Tibial artery (tissue), 4 donors: ENCODE results near the gene MRPL18.

Experiments used
- DNase-seq, 2 donors: peaks; one replicate each; pipeline ENCODE4 v3.0.0-alpha.2; 2019
- H3K27ac ChIP-seq, 2 donors: fragments of 200-600 bp; sonication (generic) in 1 of 2; 1 replicate in 1 of 2; 2 replicates in 1 of 2; pipeline ENCODE4 v1.5.1; 2018 to 2019; ENCODE audit warnings: mild to moderate bottlenecking in 1 of 2
- H3K27me3 ChIP-seq, 2 donors: fragments of 200-600 bp; sonication (generic) in 1 of 2; one replicate each; pipeline versions ENCODE4 v1.5.1 to v1.6.0; 2016 to 2019
- H3K36me3 ChIP-seq, 3 donors: fragments of 200-600 bp; sonication (generic) in 2 of 3; one replicate each; pipeline ENCODE4 v1.5.1; 2016 to 2019; ENCODE audit warnings: mild to moderate bottlenecking in 2 of 3
- H3K4me1 ChIP-seq, 4 donors: fragments of 200-600 bp; sonication (generic) in 2 of 4; 1 replicate in 3 of 4; 2 replicates in 1 of 4; pipeline ENCODE4 v1.5.1; 2016 to 2019
- H3K4me3 ChIP-seq, 2 donors: fragments of 200-600 bp; sonication (generic) in 1 of 2; 1 replicate in 1 of 2; 2 replicates in 1 of 2; pipeline ENCODE4 v1.5.1; 2018 to 2019; ENCODE audit warnings: mild to moderate bottlenecking in 2 of 2
- H3K9me3 ChIP-seq, 3 donors: fragments of 200-600 bp; sonication (generic) in 1 of 3; one replicate each; pipeline ENCODE4 v1.5.1; 2016 to 2019
- intact Hi-C: fragments of 100-400 bp; cut with DNase I; formaldehyde crosslinking; loops from one replicate; pipeline ENCODE4 v1.15.0; 2023; ENCODE audit warnings: low total_unique reads
- TF ChIP-seq, protein P1 (sequence below), 2 experiments: fragments of 200-600 bp in 1 of 2; fragments of 450-650 bp in 1 of 2; IDR thresholded peaks; one replicate each; pipeline ENCODE4 v1.5.1; 2017 to 2019; ENCODE audit warnings: antibody characterized with exemption in 2 of 2, mild to moderate bottlenecking in 1 of 2, moderate library complexity in 1 of 2

Gene MRPL18

DNA sequence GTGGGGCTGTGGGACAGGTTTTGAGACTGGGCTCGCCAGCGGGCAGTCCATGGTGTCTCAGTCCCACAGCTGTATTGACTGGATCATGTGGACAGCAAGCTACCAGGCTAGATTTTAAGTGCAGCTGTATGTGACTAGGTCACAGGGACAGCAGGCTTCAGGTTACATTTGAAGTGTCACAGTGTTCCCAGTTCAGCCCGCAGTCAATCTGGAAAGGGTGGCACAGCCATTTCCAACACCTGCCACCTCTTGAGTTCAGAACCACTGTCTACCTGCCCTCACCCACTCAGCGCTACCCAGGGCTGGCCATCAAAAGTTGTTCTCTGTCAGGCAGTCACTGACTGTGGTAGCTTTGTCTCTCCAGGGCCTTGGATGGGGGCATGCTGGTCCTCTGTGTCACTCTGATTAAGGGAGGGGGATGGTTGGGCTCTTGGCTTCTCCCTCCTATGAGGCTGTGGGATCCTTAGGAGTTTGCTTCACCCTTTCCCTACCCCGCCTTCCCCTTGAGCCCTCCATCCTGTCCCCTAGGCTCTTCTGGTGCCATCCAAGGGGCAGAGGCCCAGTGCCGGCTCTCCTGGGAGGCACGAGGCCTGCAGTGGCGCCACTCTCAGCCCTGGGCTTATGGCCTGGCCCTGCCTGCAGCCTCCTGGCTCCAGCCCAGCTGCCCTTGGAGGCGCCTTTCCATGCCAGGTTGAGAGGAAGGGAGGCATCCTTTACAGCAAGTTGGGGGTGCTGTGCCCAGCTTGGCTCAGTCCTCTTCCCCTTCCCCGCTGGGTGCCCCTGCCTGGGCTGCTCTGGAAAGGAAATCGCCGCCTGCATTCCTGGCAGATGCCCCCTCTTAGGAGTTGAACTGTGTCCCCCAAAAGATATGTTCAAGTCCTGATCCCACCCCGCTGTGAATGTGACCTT is 54.7 kb downstream of the MRPL18 start:
- intact Hi-C loops: loop anchor here (5.0 kb wide), 1 partner anchor 48 kb away; no protein-coding TSS in a partner anchor
- TF ChIP-seq, protein P1, sequence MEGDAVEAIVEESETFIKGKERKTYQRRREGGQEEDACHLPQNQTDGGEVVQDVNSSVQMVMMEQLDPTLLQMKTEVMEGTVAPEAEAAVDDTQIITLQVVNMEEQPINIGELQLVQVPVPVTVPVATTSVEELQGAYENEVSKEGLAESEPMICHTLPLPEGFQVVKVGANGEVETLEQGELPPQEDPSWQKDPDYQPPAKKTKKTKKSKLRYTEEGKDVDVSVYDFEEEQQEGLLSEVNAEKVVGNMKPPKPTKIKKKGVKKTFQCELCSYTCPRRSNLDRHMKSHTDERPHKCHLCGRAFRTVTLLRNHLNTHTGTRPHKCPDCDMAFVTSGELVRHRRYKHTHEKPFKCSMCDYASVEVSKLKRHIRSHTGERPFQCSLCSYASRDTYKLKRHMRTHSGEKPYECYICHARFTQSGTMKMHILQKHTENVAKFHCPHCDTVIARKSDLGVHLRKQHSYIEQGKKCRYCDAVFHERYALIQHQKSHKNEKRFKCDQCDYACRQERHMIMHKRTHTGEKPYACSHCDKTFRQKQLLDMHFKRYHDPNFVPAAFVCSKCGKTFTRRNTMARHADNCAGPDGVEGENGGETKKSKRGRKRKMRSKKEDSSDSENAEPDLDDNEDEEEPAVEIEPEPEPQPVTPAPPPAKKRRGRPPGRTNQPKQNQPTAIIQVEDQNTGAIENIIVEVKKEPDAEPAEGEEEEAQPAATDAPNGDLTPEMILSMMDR (IDR thresholded peaks at IDR 0.05): no peak

More for the DNA sequence above, 54.7 kb downstream of the MRPL18 start:
- Histone ChIP-seq H3K4me3 (no peak overlapping the region), H3K27me3 (no peaks in the 10 kb centered on the region), H3K4me1 (no peaks in the 10 kb centered on the region), H3K36me3 (no peaks in the 10 kb centered on the region), H3K27ac (no peak overlapping the region), H3K9me3 (no peaks in the 10 kb centered on the region)
- DNase-seq: peak in 1 of 2 donors; percentile 56
